ENCODE measurements around the gene ZMYND10.

Gene ZMYND10

DNA sequence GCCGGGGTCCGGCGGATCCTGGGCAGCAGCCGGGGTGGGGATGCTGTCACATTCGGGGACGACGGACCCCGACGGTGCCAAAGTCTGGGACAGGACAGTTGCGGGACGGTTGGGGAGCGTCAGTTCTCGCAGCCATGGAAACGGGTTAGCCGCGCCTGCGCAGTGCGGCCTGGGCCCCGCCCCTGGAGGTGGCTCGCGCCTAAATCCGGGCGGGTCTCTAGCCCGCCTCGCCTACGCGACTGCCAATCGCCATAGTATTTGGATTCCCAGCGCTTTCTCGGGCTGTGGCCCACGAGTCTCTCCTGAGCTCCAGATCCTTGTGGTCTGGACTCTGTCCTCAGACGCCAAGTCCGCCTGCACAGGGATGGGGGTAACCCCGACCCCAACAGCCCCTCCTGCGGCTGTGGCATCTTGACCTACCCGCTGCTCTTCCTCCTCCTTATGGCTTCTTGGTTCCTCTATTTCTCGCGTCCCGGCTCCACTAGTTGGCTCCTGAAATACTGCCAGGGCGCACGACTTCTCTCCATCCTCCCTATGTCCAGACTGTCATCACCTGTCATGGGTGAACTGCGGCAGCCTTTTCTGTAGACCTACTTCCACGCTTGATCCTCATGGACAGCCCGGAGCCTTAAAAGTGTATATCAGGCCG is at the start of gene ZMYND10:
ZMYND10 (minus strand) TSS at position 147 of the 649 bp plus-strand sequence. CDS start 153 bp downstream, outside the sequence.
- DNase-seq: peak; percentile 41 to 72 (median 54)

DNA sequence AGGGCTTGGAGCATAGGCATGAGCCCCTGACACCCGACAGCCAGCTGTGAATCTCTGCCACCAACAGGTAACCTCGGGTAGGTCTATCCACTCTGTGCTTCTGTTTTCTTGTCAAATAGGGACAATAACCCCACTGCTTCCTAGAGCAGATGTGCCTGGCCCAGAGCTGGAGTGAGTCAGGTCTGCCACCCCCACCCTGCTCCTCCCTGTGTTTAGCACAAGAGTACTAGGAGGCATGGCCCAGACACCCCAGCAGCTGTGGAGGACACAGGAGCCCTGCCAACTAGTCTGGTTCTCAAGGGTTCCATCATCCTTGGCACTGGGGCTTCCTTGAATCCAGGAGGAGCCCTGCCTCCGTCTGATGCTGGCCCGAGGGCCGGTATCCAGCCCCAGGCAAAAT is 47.5 kb upstream of the ZMYND10 start:
- no peak for DNase-seq

DNA sequence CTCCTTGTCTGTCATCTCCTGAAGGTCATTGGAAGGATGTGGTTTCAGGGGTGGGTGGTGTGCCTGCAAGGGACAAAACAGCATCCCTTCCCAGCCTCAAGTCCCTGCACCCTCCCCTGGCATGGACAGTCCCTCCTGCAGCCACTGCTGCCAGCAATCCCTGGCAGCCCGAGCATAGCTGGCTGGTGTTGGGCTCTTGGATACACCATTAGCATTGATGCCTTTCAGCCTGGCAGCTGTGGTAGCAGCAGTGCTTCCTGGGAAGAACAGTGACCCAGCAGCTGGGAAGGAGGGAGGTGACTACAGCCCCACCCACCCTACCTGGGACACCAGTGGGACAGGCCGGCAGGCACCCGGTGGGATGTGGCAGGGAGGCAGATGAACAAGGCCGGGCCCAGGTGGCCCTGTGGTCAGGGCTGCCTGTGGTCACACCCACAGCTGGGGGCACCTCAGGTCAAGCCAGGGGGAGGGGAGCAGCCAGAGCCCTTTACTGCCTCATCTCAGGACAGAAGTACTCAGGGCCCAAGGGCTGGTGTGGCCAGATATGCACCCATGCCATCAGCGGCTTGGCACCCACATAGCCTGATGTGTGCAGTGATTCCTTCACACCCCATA is 46.7 kb upstream of the ZMYND10 start:
- no peak for DNase-seq

DNA sequence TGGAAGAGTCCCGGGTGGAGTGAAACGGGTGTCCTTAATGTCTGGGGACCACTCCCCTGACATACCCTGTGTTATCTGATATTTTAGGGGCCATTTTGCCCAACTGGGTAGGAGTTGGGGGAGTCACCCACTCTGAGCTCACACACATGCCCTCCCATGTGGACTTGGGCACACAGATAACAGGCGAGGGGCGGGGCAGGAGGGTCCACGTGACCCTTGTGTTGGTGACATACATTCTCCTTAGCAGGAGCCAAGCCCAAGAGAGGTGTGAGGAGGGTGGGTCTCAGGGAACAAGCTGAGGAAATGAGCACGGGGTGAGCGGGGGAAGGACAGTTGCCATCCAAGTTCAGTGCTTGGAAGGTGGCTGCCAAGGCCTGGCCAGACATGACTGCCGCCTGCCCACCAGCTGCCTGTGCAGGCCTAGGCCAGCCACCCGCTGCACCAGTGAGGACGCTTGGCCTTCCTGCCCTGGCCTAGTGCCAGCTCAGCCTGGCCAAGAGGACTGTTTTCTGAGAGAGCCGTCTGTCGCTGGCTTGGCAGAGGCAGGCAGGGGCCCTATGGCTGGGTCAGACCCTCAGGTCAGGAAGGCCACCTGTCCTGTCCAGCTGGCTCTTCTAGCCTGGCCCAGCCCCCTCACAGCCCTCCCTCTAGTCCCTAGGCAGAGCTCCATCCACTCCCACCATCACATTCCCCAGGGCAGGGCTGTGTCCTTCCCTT is 45.1 kb upstream of the ZMYND10 start:
- no peak for DNase-seq

DNA sequence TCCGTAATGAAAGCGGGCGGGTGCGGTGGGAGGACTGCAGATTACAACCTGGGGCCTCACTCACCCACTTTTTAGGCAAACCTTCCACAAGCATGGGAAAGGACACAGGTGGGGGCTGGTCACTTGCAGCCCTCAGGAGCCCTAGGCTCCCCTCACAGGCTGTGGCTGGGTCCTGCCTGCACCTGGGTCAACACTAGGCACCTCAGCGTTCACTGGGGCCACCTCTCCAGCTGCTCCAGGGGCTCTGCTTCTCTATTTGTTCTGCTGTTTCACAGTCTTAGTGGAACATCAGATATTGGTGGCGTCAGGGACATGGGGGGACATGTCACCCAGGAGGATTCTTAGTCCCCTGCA is 43.9 kb upstream of the ZMYND10 start:
- DNase-seq: no peak

DNA sequence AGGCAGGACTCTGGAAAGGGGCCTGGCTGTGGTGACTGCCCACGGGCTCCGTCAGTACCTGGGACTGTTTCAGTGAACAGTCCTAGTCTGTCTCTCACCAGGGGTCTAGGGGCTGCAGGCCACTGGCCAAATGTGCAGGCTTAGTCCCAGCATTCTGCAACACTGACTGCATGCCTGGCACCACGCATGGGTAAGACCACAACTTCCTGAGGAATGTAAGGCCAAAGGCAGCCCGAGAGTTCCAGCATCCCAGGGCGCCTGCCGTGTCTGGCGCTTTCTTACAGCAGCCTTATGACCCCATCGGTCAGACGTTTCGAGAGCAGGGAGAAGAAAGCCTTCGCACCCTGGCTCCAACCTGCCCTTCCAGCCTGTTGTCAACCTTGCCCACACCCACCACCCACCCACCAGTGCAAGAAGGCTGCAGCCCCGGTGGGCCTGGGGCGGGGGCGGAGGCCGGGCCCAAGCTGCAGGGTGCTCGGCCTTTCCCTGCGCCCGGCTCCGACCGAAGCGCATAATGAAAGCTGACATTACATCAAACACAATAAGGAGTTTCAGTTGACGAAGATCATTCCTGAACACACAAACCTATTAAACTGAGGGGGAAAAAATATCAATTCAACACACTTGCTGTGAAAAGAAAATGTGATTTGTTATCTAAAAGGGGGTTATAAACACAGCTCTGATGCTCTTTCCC is 43.3 kb upstream of the ZMYND10 start:
- no peak for DNase-seq

DNA sequence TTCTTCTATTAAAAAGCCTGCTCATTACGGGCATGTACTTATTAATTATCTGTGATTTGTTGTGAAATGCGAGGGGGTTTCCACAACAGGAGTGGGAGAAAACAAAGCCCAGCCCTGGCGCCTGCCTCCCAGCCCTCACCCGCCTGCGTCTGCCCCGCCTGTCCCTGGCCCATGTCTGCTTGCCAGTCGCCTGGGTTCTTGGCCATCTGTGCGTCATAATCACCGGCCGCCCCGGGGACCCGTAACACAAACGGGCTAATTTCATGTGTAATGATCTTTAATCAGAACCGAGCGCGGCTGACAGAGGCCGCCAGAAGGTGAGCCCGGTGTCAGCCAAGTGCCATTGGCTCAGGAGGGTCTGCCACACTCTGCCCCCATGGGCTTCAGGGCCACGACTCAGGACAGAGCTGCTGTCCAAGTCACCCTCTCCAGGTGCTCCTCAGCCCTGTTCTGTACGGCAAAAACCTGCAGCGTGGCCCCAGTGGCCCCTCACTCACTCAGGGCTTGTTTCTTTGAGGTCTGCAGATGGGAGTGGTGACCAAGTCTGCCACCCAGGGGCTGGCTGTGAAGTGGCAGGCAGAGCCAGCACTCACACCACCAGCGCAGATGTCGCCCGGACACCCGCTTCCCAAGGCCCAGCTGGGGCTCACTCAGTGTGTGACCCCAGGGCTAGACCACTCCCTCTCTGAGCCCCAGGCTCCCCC is 42.6 kb upstream of the ZMYND10 start:
- DNase-seq: no peak

DNA sequence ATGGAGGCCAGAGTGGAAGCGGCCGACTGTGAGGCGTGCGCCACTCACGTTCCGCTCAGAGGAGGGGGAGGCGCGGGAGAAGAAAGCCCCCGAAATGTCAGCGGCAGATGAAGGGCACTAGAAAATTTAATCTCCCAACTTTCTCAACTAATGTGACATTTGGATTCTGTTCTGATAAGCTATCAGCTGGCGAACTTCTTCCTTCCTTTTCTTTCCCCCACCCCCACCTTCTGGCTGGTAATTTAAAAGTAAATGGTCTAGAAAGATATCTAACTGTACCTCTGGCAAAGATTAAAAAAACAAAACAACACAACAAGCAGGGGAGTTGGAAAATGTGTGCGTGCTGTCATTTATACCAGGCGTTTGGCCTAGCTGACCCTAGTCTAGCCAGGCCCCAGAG is 40.2 kb upstream of the ZMYND10 start:
- no peak for DNase-seq

DNA sequence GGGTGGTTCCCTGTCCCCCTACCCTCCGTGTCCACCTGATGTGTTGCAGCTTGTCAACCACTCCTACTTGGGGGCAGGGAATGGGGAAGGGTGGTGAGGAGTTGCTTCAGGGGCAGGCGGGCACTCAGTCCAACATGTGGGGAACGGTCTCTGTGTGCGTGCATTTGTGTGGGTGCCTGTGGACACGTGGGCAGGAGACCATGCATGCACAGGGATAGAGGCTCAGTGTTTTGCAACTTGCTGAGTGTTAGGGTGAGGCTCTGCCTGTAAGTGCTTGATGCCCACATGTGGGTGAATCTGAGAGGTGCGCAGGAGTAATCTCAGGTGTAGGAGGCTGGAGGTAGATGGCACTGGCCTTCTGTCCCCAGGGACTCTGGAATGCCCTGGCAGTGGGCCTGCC is 38.2 kb upstream of the ZMYND10 start:
- DNase-seq: no peak

DNA sequence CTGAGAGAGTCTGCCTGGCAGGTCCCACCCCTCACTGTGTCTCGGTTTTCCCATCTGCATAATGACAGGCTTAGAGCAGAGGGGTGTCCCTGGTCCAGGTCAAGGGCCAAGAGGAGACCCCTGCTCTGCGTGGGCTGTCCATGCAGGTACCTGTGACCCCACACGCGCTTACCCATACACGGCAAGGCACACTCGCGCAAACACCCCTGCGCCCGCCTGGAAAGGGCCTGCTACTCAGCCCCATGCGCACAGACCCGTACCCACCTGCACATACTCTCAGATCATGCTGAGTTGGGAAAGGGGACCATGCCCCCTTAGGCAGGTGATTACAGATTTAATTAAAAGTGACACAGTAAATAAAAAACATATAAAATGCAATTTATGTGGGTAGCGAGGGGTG is 37.2 kb upstream of the ZMYND10 start:
- no peak for DNase-seq

DNA sequence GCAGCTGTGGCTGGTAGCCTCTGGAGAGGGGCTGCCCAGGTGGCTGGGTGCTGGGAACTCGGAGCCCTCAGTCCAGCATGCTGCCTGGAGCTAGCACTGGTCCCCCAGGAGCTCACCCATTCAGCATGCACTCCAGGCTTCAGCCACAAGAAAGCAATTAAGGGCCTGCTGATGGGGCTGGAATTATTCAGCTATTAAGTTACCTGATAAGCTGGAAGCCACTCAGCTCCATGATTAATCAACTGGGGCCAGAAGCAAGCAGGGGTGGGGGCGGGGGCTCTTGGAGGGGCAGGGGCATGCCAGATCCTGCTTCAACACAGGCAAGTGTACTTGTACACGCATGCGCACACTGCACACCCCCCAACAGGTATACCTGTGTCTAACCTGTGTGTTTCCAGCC is 35.9 kb upstream of the ZMYND10 start:
- no peak for DNase-seq

DNA sequence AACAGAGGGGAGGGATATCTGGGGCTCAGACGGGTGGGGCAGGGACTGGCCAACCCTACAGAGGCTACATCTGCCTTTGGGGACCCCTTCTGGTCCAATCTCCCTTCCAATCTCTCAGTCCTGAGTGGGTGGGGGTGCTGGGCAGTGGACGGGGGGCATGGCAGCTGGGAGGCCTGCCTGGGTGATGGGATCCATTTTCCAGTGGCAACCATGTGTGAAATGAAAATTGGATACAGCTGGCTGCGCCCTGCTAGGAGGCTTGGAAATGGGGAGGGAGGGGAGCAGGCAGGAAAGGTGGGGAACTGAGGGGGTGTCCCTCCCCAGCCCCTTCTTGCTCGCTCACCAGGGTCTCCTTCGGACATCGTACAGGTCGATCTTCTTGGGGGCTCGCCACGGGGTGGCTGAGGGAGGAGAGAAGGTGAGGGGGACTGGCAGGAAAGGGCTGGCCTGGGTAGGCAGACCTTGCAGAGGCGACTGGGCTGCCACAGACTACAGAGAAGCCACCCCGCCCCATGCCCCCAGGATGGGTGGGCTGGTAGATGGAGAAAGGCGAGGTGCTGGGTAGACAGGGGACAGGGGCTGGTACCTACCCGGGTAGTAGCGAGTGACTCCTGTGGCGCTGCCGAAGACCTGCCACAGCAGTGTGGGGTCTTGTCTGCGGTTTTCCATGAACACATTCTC is 35.0 kb upstream of the ZMYND10 start:
- no peak for DNase-seq

DNA sequence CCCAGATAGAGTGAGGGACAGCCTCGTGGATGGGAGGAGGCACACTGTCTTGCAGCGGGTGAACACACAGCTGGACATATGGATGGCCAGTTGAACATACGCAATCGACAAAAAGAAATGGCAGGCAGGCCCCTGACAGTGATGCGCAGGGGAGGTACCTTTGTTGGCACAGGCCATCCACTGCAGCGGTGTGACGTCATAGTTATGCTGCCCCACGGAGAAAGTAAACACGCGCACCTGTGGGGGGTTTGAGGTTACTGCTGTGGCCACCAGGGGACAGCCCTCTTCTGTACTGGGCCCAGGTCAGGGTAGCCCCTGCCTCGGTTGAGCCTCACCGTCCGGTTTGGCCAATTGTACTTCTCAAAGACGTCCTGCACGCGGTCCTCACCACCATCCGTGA is 33.2 kb upstream of the ZMYND10 start:
- DNase-seq: no peak

DNA sequence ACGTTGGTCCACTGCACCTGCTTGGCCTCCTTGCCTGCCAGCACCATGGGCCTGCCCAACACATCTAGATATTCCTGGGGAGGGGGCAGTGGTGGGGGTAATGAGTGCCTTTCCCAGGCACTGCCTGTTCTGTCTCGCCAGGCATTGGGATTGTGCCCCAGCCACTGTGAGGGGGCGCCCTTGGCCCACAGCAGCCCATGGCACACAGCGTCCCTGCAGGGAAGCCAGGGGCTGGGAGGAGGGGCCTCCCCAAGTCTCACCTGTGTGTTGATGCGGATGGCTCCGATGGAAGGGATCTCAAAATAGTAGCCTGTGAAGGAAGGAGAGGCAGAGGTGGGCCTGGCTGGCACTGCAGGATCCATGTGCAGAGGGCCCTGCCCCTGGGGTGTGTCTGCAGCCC is 32.5 kb upstream of the ZMYND10 start:
- no peak for DNase-seq

DNA sequence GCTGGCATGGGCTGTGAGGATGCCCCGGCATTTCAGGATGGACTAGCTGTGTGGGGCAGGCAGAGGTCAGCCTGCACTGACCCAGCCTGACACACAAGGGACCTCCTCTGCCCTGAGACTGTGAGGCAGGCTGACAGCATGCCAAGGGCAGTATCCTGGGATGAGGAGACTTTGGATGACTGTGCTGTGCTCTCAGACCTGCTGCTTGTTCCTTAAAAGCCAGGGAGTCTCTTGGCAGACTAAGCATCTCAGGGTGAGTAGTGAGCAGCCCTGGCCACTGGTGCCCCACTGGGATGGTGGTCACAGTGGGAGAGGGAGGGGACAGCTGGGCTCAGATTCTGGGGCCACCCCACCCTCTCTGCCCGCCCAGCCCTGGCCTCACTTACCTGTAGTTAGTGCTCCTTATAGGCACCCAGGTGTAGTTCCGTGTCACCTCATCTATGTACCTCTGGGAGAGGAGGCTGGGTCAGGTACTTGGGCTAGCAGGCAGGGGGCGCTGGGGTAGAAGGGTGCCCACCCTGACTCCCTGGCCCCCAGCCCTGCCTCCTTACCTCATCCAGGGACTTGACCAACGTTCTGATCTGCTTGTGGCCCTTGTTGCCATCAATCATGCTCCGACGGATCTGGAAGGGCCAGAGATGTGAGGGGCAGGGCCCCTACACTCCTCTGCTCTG is 29.9 kb upstream of the ZMYND10 start:
- no peak for DNase-seq

DNA sequence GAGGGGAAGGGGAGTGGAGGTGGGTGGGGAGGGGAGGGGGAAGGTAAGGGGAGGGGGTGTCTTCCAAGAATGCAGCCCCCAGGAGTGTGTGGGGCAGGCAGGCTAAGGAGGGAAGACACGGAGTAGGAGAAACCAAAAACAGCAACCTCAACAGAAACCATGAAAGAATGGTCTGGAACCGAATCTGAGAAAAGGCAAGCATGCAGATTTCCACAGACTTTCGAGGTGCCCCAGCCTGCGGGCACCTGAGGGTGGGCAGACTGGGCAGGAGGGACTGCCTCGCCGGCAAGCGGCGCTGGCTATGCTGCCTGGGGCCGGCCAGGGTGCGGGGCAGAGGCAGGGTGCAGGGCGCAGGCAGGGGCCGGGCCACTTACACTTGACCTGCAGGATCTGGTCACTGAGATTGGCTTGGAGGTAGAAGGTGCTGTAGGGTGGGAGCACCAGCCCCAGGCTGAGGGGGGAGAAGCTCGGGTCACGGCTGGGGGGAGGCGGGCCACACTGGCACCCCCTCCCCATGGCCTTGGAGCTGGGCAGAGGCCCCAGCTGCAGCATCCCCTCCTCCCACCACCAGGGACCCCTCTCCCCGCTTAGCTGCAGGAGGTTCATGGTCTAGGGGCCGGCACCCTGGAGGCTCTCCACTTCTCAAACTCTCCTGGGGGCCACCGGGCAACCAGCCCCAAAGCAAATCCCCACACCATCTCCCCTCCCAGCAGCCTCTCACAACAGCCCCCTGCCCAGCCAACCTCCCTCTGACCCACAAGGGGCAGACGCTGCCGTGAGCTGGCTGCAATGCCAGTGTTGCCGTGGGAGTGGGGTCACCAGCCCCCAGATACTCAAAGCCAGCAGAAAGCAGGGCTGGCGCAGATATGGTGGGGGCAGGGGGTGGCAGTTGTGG is 29.1 kb upstream of the ZMYND10 start:
- no peak for DNase-seq

DNA sequence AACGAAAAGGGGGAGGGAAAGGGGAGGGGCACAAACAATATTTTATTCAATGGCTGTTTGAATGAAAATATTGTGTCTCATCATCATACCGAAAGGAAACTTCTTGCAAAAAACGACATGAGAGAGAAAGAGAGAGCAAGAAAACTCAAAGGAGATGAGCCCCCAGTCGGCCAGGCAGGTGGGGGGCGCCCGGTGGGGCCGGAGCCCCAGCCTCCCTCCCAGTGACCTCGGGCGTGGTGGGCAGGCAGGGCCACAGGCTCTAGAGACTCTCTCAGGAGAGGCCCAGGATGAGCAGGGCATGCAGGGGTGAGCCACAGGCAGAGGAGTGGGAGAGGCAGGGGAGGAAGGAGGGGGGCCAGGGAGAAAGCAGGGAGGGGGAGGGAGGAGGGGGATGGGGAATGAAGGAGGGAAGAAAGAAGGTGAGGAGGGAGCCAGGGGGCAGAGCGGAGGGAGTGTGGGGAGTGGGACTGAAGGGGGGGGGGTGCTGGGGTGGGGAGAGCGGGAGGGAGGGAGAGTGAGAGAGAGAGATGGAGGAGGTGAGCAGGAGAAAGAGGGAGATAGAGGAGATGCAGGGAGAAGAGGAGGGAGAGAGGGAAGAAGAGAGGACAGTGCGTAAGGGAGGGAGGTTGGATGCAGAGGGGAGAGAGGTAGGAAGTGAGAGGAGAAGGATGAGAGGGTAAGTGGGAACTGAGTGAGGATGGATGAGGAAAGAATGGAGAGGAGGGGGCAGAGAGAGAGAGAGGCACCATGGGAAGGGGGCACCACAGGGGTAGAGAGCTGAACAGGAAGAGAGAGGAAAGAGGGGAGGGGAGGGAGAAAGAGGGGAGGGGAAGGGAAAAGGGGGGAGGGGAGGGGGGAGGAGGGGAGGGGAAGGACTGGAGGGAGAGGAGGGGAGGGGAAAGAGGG is 27.9 kb upstream of the ZMYND10 start:
- DNase-seq: no peak

DNA sequence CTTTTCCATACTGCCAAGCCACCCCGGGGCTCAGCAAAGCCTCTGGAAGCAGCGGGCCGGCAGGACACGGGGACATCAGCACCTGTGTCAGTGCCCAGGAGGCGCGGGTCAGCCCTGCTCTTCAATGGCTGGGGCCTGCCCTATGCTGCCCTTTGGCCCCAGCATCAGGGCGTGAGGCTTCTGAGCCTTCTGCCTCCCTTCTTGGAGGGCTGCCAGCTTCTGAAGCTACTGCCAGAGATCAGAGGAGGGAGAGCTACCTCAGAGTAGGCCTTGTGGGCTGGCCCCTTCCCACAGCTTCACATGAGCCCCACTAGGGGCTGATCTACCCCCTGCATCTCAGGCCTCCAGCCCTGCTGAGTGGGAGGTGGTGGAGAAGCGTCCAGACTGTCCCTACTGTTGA is 26.8 kb upstream of the ZMYND10 start:
- DNase-seq: no peak

DNA sequence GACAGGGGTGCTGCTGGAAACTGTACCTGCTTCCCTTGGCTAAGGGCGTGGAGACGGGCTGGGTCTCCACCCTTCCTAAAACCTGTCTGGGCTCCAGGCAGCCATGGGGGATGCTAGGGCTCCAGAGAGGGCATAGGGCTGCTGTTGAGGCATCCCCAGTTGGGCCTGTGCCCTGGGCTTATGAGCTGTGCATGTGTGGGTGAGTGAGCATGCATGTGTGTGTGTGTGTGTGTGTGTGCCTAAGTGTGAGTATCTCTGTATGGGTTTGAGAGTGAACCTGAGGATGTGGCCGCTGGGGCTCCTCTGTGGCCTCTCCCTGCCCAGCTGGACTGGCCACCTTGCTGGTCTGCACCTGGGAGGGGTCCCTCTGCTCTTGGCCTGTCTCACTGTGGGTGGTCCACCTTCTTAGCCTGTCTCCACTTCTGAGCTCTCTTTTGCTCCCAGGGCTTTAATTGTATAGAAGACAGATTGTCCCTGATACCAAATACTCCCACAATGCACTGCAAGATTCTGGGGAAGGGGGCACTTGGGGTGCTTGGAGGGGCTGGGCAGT is 25.7 kb upstream of the ZMYND10 start:
- DNase-seq: no peak

DNA sequence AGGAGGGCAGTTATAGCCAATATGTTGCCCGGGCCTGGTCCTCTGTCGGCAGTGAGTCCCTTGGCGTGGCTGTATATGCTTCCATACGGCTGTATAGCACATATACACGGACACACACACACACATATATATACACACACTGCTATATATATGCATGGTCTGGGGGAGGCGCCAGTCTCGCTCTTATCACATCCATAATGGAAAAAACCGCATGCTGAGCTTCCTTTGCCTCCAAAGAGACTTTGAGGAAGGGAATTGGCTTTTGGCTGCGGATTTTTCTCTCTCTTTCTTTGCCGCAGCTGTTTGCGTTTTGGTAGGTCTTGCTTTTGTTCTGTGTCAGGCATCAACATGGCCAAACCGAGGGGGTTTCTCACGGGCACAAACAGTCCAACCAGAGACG is 25.1 kb upstream of the ZMYND10 start:
- DNase-seq: no peak

Data from activated naive CD4-positive, alpha-beta T cell (primary cell).